HEK293T (cell line): Measurements from ENCODE around the gene IRS1.

Source experiments
- BHLHE40 ChIP-seq: fragments of 450-650 bp; IDR thresholded peaks from 2 replicates; pipeline ENCODE4 v1.6.1; 2016; ENCODE audit warnings: mild to moderate bottlenecking, moderate library complexity, borderline replicate concordance
- L3MBTL2 ChIP-seq: fragments of 450-650 bp; conservative IDR thresholded peaks from 2 replicates; pipeline ENCODE4 v1.6.1; 2016; ENCODE audit warnings: mild to moderate bottlenecking
- SP1 ChIP-seq: fragments of 450-650 bp; IDR thresholded peaks from 2 replicates; pipeline ENCODE4 v1.6.1; 2017

DNA sequence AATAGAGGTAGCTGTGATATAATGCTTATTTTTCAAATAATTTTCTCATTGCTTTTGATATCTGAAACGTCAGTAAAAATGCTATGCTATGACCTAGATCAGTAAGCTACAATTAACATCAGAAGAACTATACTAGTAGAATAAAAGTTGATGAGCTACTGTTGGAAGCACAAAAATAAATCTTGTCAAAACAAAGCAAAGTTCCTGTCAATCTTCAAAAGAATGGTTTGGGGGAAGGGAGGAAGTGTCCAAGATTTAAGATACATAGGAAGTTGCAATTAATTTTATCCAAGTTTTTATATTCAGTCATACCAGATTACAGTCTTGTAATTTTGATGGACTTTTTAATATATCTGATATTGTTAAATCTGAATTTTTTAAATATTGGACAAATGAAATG lies 19.2 kb downstream of the IRS1 start:
- TF ChIP-seq BHLHE40 (no peak), SP1 (no peak), L3MBTL2 (no peak)
